ENCODE data around the gene PRDM11.

PRDM11 gene

DNA sequence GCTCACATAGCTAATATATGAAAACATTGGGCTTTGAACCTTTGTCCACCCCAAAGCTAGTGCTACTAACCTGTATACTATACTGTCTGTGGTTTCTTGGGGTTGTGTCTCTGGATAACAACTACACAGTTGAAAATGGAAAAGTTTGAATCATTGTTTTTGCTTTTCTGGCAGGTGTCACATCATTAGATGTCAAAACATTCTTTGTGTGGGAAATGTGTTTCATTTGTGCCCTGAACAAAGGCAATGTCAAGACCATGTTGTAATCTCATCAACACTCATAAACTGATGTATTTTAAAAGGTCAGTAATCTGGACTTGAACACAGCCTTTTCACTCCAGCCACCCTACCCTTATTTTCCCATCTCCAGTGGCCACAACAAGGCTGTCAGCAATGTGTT, 123.2 kb downstream of the PRDM11 start:
- DNase-seq, result no peak

DNA sequence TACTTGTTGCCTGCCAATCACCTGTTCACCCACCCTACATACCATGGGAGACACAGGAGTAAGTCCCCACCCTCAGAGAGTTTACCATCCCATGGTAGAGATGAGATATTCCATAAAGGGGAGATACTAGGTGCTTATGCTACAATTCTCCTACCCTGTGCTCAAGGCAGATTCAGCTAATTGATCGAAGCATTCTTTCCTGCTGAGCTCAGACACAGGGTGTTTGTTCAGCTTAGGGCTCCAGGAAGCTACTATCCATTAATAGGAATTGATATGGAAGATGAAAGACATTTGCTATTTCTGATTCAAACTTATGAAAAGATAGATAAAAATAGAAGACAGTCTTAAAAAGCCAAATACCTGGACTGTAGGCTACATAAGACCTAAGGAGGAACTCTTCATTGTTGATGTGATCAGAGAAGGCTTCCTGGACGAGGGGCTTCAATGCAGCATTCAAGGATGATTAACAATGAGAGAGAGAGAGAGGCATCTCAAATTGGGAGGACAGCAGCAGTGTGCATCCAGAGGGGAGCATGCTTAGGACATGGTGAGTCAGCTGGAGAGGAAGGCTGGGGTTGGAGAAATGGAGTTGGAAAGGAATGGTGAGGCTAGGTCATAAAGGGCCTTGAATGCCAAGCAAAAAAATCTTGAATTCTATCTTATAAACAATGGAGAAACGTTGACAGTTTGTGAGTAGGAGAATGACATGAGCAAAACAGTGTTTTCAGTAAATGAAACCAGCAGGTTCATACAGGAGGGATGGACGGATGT, 124.7 kb downstream of the PRDM11 start:
- no peak for DNase-seq

DNA sequence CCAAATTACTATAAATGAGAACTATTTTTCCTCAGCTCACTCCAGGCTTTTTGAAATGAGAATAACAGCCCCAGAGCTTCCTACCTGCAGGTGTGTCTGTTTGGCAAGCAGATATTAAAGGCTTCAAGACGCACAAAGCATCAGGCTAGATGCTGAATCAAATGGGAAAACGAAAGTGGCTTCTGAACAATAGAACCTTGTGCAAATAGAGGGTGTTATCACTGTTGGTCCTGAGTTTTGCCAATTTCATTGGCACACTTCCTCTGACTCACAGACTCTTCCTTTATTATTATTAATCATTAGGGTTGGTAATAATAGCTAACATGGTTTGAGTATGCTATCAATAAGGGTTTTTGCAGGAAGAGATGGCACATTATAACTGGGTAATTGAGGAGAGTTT, 126.3 kb downstream of the PRDM11 start:
- no peak for DNase-seq

DNA sequence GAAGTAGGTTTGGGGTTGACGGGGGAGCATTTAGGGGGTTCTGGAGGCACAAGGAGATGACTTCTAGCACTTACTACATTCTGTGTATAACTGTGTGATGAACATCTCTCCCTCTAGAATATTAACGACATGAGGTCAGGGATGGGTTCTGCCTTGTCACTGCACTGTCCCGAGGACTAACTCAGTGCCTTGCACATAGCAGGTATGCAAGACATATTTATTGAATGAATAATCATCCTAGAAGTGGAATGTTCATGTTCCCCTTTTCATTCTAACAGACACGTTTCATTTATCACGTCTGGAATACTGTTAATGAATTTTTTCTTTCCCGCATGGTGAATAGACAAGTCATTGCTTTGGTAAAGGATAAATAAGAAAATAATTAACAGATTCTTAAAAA, 127.1 kb downstream of the PRDM11 start:
- no peak for DNase-seq

DNA sequence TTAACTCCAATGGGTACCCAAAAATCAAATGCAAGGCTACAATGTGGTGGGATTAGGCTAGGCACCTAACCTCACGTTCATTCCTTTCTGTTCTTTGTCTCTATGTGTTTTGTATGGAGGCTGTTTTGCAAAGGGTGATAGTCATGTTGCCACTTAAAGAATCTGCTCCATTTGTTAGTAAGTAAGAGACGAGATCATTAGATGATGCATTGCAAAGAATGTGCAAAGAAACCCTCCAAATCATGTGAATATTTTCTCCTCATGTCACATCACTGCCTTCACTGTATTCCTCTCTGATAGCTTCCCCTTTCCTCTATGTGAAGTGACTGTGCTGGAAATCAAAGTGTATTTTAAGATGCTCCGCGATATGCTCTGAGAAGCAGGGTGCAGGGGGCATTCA, 127.8 kb downstream of the PRDM11 start:
- DNase-seq, result no peak

DNA sequence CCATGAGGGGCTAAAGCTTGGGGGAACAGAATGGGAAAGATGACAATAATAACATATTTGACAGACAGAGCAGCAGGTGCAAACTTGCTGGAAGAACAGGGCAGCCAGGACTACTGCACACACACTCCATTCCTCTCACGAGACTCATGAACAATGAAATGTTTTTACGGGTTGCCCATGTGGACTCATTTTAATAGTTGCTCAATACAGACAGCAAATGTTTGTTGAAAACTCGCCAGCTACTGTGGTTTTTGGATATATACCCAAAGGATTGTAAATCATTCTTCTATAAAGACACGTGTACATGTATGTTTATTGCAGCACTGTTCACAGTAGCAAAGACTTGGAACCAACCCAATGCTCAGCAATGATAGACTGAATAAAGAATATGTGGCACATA, 129.4 kb downstream of the PRDM11 start:
- DNase-seq, result no peak

DNA sequence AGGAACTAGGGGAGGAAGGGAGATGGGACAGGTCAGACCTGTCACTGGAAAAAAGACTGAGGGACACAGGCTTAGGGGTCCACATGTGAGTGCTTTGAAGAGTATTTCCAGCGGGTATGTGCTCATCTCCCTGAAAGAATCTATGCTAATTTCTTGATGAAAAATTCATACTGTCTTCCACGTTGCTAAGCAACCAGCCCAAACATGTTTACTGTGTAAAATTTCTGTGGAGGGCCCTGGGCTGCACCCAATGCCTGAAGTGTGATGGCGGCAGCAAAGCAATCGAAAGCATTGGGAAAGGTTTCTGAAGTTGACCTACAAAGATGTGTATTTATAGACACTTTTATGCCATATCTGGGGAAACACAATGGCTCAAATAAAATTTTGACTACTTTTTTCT, 132.3 kb downstream of the PRDM11 start:
- no peak for DNase-seq

DNA sequence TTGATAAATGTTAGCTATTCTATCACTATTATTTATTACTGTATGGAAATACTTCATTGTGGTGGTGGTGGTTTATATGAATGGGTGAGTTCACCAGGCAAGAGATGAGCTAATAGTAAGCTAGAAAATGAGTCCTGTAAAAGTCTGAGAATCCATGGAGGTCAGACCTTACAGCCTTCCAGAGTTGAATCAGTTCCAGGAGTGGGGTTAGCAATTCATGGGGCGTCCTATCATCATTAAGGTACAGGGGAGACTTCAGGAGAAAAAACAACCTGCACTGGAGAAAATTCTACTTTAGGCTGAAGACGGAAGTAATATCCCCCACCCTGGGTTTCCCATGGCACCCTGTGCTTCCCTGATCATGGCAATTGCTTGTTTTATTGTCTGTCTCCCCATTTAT, 133.2 kb downstream of the PRDM11 start:
- no peak for DNase-seq

DNA sequence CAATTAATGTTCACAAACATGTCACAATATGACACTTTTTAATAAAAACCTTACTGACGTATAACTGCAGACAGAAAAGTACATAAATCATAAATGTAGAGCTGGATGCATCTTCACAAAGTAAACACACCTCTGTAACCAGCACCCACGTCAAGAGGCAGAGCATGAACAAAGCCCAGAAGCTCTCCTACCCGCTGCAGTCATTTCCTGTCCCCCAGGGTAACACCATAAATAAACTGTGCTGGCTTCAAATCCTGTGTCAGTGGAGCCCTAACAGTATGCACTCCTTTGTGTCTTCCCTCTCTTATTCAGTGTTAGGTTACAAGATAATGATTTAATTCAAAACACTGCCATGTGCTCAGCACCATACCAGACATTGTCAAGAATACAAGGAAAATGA, 134.0 kb downstream of the PRDM11 start:
- no peak for DNase-seq

DNA sequence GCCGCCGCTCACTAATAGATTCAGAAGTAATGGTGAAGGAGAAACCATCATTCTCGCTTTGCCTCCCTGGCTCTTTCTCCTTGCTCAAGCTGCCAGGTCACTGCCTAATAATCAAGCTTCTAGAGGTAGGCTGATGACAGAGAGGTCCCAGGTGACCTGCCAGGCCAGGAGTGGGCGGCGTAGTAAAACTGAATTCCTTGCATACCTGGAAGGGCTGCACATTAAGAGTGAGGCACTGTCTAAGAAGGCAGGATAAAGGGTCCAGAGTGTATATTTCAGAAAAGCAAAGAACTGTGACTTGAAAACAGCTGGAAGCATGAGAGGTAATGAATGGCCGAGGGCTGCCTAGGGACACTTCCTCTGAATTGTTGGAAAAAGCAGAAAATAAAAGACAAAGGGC, 135.6 kb downstream of the PRDM11 start:
- DNase-seq, result no peak
